Measurements from ENCODE around the gene GRIN2C.
A peak's percentile ranks its signal among the peaks of the same experiment; 100 is the strongest.
"Not testable (repeated sequence)": the region's sequence is repeated elsewhere in the genome, so short reads cannot be mapped to it uniquely, and the experiment has no call there.

The GRIN2C gene

GRCh38 chr17:74859459-74860228 lies at the start of gene GRIN2C:
GRIN2C (minus strand) TSS chr17:74859885; CDS start chr17:74855092, 4,793 bp downstream.
- peak; percentile 87 for DNase-seq

DNA sequence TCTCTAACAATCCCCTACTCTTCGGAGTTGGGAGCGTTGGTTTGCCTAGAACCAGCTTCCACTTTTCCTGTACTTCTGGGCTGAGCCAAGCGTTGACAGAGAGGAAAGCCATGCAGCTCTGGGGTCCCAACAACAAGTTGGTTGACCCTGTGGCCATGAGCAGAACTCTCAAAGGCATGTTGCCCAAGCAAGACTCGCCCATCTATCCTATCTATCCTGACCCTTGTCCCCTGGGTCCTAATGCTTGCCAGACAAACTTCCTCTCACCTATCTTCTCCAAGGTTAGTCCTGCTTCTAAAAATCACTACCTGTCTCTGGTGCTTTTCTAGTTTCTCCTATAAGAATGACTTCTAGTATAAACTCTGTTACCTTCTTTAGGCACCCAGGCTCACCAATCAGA lies 49.4 kb upstream of the GRIN2C start:
- DNase-seq, result not testable (repeated sequence)

- DNase-seq, result no peak
Measured at GRCh38 chr17:74907012-74907411, 47.3 kb upstream of the GRIN2C start.

- DNase-seq, result not testable (repeated sequence)
Measured at GRCh38 chr17:74906214-74906793, 46.6 kb upstream of the GRIN2C start.

GRCh38 chr17:74904687-74905409 lies 45.2 kb upstream of the GRIN2C start:
- no peak for DNase-seq

- no peak for DNase-seq
Measured at GRCh38 chr17:74903671-74904070, 44.0 kb upstream of the GRIN2C start.

- DNase-seq, result no peak
Measured at GRCh38 chr17:74903034-74903433, 43.3 kb upstream of the GRIN2C start.

DNA sequence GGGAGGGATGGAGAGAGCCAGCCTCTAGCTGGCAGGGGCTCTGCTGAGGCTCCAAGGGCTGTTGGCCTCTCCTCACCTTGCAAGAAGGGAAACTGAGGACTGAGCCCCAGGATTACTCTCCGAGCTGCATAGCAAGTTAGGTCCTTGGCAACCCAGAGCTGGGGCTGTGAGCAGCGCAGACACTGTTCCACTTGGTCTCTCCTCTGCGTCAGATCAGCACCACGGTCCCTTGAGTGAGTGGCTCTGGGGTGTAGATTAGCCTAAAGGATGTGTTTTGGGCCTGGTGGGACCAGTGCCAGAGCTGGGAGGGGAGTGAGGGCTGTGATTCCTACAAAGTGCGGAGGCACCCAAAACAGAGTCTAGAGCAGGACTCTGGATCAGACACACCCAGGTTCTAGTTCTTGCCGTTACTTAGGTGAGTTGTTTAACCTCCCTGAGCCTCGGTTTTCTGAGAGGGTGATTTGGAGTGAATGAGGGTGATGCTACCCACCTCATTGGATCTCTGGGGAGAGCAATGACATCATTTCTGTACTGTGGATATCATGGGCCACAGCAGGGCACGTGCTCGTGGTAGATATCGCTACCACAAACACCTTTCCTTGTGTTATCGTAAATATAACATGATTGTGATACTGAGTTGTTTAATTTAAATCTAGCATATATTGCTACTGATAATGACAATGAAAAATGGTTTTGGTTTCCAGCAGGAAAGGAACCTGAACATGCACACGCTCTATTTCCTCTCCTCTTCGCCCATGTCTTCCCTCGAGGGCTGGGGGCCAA lies 41.9 kb upstream of the GRIN2C start:
- DNase-seq, result no peak

- DNase-seq, result no peak
Measured at GRCh38 chr17:74900208-74900607, 40.5 kb upstream of the GRIN2C start.

- no peak for DNase-seq
Measured at GRCh38 chr17:74898376-74898946, 38.8 kb upstream of the GRIN2C start.

GRCh38 chr17:74893936-74894671 lies 34.4 kb upstream of the GRIN2C start:
- no peak for DNase-seq

- DNase-seq, result no peak
Measured at GRCh38 chr17:74892974-74893911, 33.6 kb upstream of the GRIN2C start, which contains the start of gene FADS6. FADS6 (minus strand) TSS chr17:74893633; CDS start chr17:74893595, 38 bp downstream.

DNA sequence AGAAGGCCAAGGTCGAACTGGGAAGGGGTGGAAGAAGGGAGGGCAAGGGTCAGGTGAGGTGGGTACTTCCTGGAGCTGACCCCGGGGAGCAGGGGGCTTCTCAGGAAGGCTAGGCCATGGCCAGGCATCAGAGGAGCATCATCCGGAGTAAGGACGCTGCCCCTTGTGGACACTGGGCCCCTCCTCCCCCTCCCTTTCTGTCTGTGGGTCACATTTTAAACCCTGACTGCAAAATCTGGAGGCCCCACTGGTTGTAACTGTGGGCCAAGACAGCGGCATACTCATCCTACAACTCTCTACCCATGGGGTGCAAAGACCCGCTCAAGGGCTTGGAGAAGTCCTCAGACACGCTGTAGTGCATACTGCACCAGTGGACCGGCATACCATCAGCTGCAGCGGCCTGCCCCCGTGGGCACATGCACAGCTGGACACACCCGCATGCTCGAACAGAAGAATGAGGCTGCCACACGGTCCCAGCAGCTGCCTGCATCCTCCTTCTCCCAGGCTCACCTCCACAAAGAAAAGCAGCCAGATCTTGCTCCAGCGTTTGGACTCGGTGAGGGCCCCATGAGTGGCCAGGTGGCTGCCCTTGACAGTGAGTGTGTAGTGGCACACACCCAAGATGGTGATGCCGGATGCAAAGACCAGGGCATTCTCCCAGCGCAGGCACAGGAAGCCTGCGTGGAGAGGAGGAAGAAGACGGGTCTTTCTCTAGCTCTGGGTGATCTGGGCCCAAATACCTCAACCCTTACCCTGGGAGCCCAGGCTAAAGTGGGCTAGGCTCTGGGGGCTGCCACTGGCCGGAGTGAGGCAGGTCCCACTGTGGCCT lies 32.5 kb upstream of the GRIN2C start:
- DNase-seq, result no peak

- no peak for DNase-seq
Measured at GRCh38 chr17:74890554-74890953, 30.9 kb upstream of the GRIN2C start.

- DNase-seq, result no peak
Measured at GRCh38 chr17:74888469-74888868, 28.8 kb upstream of the GRIN2C start.

DNA sequence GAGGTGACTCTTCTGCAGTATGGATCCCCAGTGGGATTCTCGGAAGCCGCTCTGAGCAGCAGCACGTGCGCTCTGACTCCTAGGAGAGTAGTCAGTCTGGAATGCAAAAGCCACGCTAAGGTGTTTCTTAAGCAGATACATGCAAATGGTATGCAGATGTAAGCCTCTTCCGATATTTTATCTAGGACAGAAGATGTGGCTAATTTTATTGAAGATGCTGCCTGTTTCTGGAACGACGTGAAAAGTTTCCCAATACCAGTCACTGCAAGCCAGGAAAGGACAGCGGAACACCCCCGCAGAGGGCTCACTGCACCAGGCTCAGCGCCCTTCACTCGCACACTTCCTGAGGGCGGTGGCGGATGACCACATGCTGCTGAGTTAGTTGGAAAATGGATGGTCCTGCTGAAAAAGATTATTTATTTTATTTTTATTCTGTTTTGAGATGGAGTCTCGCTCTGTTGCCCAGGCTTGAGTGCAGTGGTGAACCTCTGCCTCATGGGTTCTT lies 23.6 kb upstream of the GRIN2C start:
- DNase-seq, result no peak

GRCh38 chr17:74882517-74883240 lies 23.0 kb upstream of the GRIN2C start:
- DNase-seq, result no peak

- no peak for DNase-seq
Measured at GRCh38 chr17:74881073-74881472, 21.4 kb upstream of the GRIN2C start.

DNA sequence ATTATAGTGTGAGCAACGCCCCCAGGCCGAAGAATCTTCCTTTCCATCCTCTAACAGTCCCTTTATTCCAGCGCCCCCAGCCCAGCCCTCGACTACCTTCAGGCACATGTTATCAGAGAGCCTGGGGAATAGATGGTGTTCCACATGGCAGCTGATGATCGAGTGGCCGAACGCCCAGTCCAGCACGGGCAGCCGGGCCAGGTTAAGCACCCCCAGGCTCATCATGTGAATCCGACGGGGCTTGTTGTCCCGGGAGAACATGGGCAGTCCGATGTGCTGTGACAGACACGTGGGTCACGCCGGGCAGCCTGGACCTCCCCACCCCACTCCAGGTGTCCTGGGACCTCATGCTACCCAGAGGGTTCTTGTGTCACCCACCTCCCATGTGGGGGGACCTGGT lies 19.6 kb upstream of the GRIN2C start:
- DNase-seq, result no peak
